ENCODE data around the gene AOC1.

Gene AOC1

DNA sequence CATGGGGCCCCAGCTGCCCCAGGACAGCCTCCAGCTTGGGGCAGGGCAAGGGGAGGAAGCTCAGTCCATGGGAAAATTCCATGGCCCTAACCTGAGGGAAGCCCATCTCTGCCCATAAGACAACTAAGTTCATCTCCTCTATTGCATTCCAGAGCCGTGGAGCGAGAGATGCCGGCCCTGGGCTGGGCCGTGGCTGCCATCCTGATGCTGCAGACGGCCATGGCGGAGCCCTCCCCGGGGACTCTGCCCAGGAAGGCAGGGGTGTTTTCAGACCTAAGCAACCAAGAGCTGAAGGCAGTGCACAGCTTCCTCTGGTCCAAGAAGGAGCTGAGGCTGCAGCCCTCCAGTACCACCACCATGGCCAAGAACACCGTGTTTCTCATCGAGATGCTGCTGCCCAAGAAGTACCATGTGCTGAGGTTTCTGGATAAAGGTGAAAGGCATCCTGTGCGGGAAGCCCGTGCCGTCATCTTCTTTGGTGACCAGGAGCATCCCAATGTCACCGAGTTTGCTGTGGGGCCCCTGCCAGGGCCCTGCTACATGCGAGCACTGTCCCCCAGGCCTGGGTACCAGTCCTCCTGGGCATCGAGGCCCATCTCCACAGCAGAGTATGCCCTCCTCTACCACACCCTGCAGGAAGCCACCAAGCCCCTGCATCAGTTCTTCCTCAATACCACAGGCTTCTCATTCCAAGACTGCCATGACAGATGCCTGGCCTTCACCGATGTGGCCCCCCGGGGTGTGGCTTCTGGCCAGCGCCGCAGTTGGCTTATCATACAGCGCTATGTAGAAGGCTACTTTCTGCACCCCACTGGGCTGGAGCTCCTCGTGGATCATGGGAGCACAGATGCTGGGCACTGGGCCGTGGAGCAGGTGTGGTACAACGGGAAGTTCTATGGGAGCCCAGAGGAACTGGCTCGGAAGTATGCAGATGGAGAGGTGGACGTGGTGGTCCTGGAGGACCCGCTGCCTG, 4.3 kb downstream of the AOC1 start:
- in situ Hi-C loops (cut with MboI; ENCODE audit: low sequenced_read_pairs): no loop called here

DNA sequence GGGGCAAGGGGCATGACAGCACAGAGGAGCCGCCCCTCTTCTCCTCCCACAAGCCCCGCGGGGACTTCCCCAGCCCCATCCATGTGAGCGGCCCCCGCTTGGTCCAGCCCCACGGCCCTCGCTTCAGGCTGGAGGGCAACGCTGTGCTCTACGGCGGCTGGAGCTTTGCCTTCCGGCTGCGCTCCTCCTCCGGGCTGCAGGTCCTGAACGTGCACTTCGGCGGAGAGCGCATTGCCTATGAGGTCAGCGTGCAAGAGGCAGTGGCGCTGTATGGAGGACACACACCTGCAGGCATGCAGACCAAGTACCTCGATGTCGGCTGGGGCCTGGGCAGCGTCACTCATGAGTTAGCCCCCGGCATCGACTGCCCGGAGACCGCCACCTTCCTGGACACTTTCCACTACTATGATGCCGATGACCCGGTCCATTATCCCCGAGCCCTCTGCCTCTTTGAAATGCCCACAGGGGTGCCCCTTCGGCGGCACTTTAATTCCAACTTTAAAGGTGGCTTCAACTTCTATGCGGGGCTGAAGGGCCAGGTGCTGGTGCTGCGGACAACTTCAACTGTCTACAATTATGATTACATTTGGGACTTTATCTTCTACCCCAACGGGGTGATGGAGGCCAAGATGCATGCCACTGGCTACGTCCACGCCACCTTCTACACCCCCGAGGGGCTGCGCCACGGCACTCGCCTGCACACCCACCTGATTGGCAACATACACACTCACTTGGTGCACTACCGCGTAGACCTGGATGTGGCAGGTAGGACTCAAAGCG, 5.1 kb downstream of the AOC1 start:
- in situ Hi-C loops (cut with MboI; ENCODE audit: low sequenced_read_pairs): no loop called here

- in situ Hi-C loops (cut with MboI; ENCODE audit: low sequenced_read_pairs): no loop called here
These were observed 6.2 kb downstream of the AOC1 start for GRCh38 chr7:150858236-150859197.

DNA sequence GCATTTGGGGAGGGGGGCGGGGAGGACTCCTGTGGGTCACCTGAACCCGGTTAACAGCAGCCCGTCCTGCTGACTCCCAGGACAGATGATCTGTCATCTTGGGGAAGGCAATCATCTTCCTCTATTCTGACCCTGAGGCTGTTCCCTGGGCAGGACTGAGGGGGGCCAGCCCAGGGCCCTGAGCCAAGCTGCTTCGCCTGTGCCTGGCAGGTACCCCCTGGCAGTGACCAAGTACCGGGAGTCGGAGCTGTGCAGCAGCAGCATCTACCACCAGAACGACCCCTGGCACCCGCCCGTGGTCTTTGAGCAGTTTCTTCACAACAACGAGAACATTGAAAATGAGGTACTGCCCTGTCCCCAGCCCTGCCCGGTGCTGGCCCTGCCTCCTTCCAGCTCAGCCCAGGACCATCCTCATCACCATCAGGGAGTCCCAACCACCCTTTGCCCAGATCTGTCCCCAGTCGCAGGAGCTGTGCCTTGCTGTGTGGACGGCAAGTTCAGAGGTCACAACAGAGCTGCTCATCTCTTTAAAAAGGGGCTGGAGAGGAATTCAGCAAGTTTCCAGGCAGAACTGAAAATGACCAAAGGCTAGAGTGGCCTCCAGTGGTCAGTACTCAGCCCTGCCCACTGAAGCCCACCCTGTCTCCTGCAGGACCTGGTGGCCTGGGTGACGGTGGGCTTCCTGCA, 8.1 kb downstream of the AOC1 start:
- in situ Hi-C loops (cut with MboI; ENCODE audit: low sequenced_read_pairs): no loop called here

- in situ Hi-C loops (cut with MboI; ENCODE audit: low sequenced_read_pairs): no loop called here
These were observed 8.6 kb downstream of the AOC1 start for GRCh38 chr7:150860978-150861295.

GRCh38 chr7:150862356-150862755, 10.0 kb downstream of the AOC1 start:
- in situ Hi-C loops (cut with MboI; ENCODE audit: low sequenced_read_pairs): no loop called here

- in situ Hi-C loops (cut with MboI; ENCODE audit: low sequenced_read_pairs): no loop called here
These were observed 11.6 kb downstream of the AOC1 start for GRCh38 chr7:150863946-150864345.

GRCh38 chr7:150866932-150867564, 14.7 kb downstream of the AOC1 start:
- in situ Hi-C loops (cut with MboI; ENCODE audit: low sequenced_read_pairs): no loop called here

DNA sequence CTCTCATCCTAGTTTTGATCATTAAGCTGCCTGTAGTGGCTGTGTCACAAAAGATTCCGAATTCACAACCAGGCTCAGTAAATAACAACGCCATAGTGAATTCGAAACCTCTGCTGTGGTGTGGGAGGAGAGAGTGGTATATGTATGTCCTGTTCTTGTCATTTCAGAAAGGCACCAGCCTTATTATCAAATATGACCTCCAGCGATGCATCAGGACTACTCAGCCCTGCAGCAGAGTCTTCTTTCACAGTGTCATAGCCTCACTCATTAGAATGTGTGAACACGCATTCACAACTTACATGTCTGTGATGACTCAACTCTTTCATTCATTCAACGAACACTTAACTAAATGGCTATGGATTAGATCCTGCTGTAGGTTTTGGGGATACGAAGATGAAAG, 15.3 kb downstream of the AOC1 start:
- in situ Hi-C loops (cut with MboI; ENCODE audit: low sequenced_read_pairs): no loop called here

GRCh38 chr7:150869467-150869866, 17.1 kb downstream of the AOC1 start:
- in situ Hi-C loops (cut with MboI; ENCODE audit: low sequenced_read_pairs): no loop called here

- in situ Hi-C loops (cut with MboI; ENCODE audit: low sequenced_read_pairs): loop anchor here (10.0 kb wide), 1 partner anchor 87 kb away; no protein-coding TSS in a partner anchor
These were observed 19.3 kb downstream of the AOC1 start for GRCh38 chr7:150871601-150872000.

- in situ Hi-C loops (cut with MboI; ENCODE audit: low sequenced_read_pairs): loop anchor here (10.0 kb wide), 1 partner anchor 90 kb away; no protein-coding TSS in a partner anchor
These were observed 22.3 kb downstream of the AOC1 start for GRCh38 chr7:150874401-150875198.

GRCh38 chr7:150875791-150876190, 23.5 kb downstream of the AOC1 start:
- in situ Hi-C loops (cut with MboI; ENCODE audit: low sequenced_read_pairs): loop anchor here (10.0 kb wide), 1 partner anchor 91 kb away; no protein-coding TSS in a partner anchor

- in situ Hi-C loops (cut with MboI; ENCODE audit: low sequenced_read_pairs): loop anchor here (10.0 kb wide), 1 partner anchor 92 kb away; no protein-coding TSS in a partner anchor
These were observed 24.7 kb downstream of the AOC1 start for GRCh38 chr7:150876817-150877526.

- in situ Hi-C loops (cut with MboI; ENCODE audit: low sequenced_read_pairs): loop anchor here (10.0 kb wide), 1 partner anchor 93 kb away; no protein-coding TSS in a partner anchor
These were observed 25.2 kb downstream of the AOC1 start for GRCh38 chr7:150877536-150877935.

DNA sequence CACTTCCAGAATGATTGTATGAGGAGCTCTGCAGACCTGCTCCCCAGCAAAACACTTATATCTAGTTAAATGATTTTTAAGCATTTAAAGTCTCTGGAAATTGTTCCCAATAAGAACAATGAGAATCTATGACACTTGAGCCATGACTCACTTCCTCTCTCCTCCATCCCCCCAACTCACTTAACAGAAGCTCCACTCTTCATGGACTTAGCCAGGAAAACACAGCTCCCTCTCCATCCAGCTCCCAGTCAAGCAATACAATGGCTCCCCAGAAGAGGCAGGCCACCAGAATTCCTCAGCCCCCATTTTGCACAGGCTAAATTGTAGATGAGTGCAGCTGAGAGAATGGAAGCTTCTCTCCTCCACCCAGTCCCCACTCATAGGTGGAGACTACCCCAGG, 27.0 kb downstream of the AOC1 start:
- in situ Hi-C loops (cut with MboI; ENCODE audit: low sequenced_read_pairs): loop anchor here (10.0 kb wide), 1 partner anchor 95 kb away; no protein-coding TSS in a partner anchor

DNA sequence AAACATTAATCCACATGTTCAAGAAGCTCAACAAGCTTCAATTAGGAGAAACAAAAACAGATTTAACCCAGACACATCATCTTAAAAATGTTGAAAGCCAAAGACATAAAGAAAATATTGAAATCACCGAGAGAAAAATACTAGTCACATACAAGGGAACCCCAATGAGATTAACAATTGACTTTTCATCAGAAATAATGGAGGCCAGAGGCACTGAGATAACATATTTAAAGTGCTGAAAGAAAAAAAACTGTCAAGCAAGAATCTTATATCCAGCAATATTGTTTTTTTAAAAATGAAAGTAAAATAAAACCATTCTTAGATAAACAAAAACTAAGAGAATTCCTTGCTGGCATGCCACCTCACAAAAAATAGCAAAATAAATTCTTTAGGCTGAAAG, 28.9 kb downstream of the AOC1 start:
- in situ Hi-C loops (cut with MboI; ENCODE audit: low sequenced_read_pairs): no loop called here

Data from HL-60/S4 treated with retinoic acid at 250 ng/mL for 4 days and 3 days (cell line).